ENCODE data around the gene ZCWPW1. TPM values are rescaled to one million over a fixed set of nuclear protein-coding genes. Genes with fewer than 3 reads are reported as not detected.

The ZCWPW1 gene
- total RNA-seq, 4 donors from 2014 or later, result 1.8 to 19.8 (median 3.6) TPM

DNA sequence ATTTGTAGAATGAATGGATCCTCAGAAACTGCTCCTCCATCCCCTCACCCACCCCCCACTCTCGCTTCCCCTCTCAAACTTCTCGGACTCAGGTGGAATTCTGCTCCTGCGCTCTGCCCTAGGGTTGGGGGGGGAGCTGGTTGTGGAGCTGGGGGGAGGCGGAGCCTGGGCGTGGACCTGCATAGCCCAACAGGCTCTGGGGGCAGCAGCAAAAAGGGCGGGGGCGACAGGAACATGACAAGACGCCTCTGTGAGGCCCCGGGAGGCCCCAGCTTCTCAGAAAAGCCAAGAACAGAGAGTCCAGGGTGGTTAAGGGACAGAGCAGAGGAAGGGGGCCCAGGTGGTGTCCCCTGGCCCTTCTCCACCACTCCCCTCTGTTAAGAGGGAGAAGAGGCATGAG lies 47.0 kb upstream of the ZCWPW1 start:
- H3K9me3 ChIP-seq, result no peaks in the 10 kb centered on the region
- H3K4me1 ChIP-seq, result peaks cover 0 to 48% (median 23%) of the 10 kb centered on the region in 4 donors
- no peak for DNase-seq

DNA sequence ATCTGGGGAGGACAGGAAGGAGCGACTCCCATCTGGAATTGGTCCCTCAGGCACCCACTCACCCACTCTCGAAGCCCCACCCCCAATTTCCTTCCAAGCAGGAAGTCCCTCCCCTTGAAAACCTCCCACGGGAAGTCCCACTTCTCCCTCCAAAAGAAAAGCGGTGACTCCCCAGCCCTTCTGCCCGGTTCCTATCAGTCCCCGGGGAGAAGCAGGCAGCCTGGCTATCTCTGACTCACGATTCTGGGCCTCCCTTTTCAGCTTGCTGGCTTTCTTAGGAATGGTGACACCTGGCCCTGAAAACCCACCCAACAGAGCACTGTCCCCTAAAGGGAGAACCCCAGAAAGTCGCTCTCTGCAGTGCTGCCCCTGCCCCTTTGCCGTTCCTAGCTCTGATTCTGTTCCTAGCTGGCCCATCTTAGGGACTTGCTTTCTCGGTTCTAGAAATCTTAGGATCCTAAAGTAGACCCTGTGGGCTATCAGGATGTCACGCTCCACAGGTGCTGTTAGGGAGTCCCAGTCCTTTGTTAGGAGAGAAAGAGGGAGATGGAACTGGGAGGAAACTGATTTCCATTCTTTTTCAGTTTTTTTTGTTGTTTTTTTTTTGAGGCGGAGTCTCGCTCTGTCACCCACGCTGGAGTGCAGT lies 44.5 kb upstream of the ZCWPW1 start:
- H3K36me3 ChIP-seq, result peaks cover 0 to 46% (median 0%) of the 10 kb centered on the region in 3 donors
- DNase-seq, result no peak
- peak overlapping the region; percentile 15 to 43 (median 20) for H3K27ac ChIP-seq
- H3K4me3 ChIP-seq, result no peak overlapping the region
- H3K4me1 ChIP-seq, result peaks cover 0 to 49% (median 23%) of the 10 kb centered on the region in 4 donors
- no peaks in the 10 kb centered on the region for H3K27me3 ChIP-seq
- no peaks in the 10 kb centered on the region for H3K9me3 ChIP-seq
- no peak for TF ChIP-seq POLR2A (IDR thresholded peaks at IDR 0.05)
- TF ChIP-seq, protein P1, sequence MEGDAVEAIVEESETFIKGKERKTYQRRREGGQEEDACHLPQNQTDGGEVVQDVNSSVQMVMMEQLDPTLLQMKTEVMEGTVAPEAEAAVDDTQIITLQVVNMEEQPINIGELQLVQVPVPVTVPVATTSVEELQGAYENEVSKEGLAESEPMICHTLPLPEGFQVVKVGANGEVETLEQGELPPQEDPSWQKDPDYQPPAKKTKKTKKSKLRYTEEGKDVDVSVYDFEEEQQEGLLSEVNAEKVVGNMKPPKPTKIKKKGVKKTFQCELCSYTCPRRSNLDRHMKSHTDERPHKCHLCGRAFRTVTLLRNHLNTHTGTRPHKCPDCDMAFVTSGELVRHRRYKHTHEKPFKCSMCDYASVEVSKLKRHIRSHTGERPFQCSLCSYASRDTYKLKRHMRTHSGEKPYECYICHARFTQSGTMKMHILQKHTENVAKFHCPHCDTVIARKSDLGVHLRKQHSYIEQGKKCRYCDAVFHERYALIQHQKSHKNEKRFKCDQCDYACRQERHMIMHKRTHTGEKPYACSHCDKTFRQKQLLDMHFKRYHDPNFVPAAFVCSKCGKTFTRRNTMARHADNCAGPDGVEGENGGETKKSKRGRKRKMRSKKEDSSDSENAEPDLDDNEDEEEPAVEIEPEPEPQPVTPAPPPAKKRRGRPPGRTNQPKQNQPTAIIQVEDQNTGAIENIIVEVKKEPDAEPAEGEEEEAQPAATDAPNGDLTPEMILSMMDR (IDR thresholded peaks at IDR 0.05), result no peak

More for the DNA sequence above, 47.0 kb upstream of the ZCWPW1 start:
- Histone ChIP-seq H3K36me3 (peaks cover 0 to 32% (median 0%) of the 10 kb centered on the region in 3 donors), H3K4me3 (peak overlapping the region in 2 of 4 donors; percentile 84 to 98), H3K27me3 (no peaks in the 10 kb centered on the region), H3K27ac (peak overlapping the region; percentile 9 to 98 (median 27))
- TF ChIP-seq POLR2A (IDR thresholded peaks at IDR 0.05), result no peak
- TF ChIP-seq, protein P1 (IDR thresholded peaks at IDR 0.05), result no peak

DNA sequence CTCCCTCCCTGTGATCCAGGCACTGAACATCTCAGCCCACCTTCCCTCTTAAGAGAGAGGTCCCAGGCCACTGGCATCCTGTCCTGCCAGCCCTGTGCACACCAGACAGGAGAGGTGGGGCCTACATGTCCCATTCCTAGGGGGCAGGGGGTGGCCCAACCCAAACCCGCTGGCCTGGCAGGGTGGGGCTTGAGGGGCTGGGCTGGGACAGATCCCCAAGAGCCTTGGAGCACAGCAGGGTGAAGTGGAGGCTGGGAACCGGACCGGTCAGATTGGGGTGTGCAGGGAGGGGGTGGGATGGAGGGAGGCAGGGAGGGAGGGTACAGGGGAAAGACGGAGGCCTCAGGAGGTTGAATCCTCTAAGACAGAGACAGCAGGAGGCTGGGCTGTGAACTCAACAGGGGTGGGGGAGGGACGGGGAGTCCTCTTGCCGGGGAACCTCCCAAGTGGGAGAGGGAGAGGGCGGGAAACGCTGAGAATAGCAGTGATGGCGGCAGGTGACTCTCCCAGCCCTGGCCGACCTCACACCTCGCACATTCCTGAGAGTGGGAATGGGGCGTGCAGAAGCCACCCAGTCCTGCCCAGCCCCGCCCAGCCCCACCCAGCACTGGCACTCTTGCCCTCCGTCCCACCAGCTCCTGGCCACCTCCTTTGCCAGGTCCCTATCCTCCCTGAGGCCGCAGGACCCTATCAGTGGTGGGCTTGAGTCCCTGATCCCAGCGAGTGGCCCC lies 43.8 kb upstream of the ZCWPW1 start:
- Histone ChIP-seq H3K27ac (peak overlapping the region in 3 of 4 donors; percentile 15 to 43 (median 20)), H3K4me1 (peaks cover 0 to 46% (median 20%) of the 10 kb centered on the region in 4 donors), H3K9me3 (no peaks in the 10 kb centered on the region), H3K4me3 (no peak overlapping the region), H3K27me3 (no peaks in the 10 kb centered on the region), H3K36me3 (peaks cover 0 to 53% (median 0%) of the 10 kb centered on the region in 3 donors)
- no peak for DNase-seq
- TF ChIP-seq, protein P1 (IDR thresholded peaks at IDR 0.05), result no peak
- TF ChIP-seq POLR2A (IDR thresholded peaks at IDR 0.05), result no peak

DNA sequence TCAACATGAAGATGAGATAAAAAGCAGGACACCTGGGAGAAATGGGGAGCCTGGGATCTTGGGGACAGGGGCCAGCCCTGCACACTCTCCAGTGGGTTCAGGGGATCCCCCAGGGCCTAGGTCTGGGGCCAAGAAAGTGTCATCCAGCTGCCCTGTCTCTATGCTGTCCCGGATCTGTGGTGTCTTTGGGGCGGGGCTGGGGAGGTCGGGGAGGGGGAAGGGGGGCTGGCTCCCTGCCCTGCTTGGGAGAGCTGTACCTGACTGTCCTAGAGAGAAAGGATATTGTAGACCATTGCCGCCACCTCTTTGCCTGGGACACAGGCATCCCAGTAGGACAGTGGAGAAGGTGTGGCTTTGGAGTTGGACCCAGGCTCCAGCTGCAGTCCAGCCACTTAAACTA lies 42.5 kb upstream of the ZCWPW1 start:
- Histone ChIP-seq H3K36me3 (peaks cover 0 to 63% (median 0%) of the 10 kb centered on the region in 3 donors), H3K4me3 (no peak overlapping the region), H3K27ac (no peak overlapping the region), H3K27me3 (no peaks in the 10 kb centered on the region), H3K4me1 (peaks cover 0 to 36% (median 9%) of the 10 kb centered on the region in 4 donors), H3K9me3 (no peaks in the 10 kb centered on the region)
- DNase-seq, result no peak
- TF ChIP-seq, protein P1 (IDR thresholded peaks at IDR 0.05), result no peak
- no peak for TF ChIP-seq POLR2A (IDR thresholded peaks at IDR 0.05)

DNA sequence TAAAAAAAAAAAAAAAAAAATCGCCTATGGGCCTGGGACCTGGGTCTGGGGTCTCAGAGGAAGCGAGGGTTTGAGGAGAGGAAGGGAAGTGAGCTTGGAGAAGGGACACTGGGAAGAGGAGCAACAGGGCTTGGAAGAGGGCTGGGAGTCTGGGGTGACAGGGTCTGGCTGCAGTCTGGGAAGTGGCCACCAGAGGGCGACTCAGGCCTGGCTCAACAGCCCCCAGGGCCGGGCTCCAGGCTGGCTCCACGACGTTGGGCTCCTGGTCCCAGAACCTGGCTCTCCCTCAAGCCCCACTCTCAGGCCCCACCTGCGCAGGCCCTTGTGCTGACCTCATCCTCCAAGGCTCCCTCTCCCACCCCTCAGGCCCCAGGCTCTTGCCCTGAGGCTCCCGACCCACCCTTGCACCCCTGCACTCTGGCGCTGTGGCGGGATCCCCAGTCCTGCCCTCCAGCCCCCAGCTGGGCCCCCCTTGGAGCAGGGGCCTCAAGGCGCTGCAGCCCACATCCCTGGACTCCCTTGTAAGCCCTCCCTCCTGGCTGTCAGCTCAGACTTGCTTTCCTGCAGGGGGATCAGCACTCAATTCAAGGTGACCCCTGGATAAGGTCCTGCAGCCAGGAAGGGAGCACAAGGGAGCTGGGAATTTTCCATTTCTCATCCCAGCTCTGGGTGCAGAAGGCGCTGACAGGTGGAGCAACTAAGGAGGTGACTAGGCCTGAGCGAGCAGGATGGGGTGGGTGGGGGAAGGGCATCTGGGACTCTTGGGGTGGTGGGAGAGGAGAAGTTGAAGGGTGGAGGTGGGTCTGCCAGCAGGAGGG lies 40.9 kb upstream of the ZCWPW1 start:
- TF ChIP-seq, protein P1 (IDR thresholded peaks at IDR 0.05), result peak; percentile 89 to 98 (median 97)
- no peak for TF ChIP-seq POLR2A (IDR thresholded peaks at IDR 0.05)
- DNase-seq, result peak; percentile 84 to 94 (median 93)
- no peaks in the 10 kb centered on the region for H3K9me3 ChIP-seq
- no peaks in the 10 kb centered on the region for H3K27me3 ChIP-seq
- H3K27ac ChIP-seq, result peak overlapping the region in 1 of 4 donors; percentile 38
- H3K36me3 ChIP-seq, result peaks cover 0 to 61% (median 0%) of the 10 kb centered on the region in 3 donors
- H3K4me1 ChIP-seq, result peaks cover 0 to 33% (median 4%) of the 10 kb centered on the region in 4 donors
- H3K4me3 ChIP-seq, result no peak overlapping the region

Data from Peyer's patch (tissue), 4 donors.